Vagina (tissue), 2 donors: ENCODE results near the gene CASKIN1.

Experiments
- POLR2A ChIP-seq, 2 donors: fragments of 450-650 bp; IDR thresholded peaks; one replicate each; pipeline ENCODE4 v1.6.1; 2017; ENCODE audit warnings: antibody characterized with exemption in 2 of 2, mild to moderate bottlenecking in 2 of 2, moderate library complexity in 2 of 2
- TF ChIP-seq, protein P1 (sequence below), 3 experiments: fragments of 450-650 bp in 2 of 3; fragments of 200-600 bp in 1 of 3; sonication (generic) in 1 of 3; IDR thresholded peaks; one replicate each; pipeline ENCODE4 v1.5.1; 2017 to 2019; ENCODE audit warnings: antibody characterized with exemption in 3 of 3, mild to moderate bottlenecking in 2 of 3, moderate library complexity in 2 of 3

GRCh38 chr16:2195322-2196161, 863 bp downstream of the CASKIN1 start:
- TF ChIP-seq, protein P1, sequence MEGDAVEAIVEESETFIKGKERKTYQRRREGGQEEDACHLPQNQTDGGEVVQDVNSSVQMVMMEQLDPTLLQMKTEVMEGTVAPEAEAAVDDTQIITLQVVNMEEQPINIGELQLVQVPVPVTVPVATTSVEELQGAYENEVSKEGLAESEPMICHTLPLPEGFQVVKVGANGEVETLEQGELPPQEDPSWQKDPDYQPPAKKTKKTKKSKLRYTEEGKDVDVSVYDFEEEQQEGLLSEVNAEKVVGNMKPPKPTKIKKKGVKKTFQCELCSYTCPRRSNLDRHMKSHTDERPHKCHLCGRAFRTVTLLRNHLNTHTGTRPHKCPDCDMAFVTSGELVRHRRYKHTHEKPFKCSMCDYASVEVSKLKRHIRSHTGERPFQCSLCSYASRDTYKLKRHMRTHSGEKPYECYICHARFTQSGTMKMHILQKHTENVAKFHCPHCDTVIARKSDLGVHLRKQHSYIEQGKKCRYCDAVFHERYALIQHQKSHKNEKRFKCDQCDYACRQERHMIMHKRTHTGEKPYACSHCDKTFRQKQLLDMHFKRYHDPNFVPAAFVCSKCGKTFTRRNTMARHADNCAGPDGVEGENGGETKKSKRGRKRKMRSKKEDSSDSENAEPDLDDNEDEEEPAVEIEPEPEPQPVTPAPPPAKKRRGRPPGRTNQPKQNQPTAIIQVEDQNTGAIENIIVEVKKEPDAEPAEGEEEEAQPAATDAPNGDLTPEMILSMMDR (IDR thresholded peaks at IDR 0.05), result no peak
- no peak for TF ChIP-seq POLR2A (IDR thresholded peaks at IDR 0.05)
